ENCODE measurements around the gene DMRT3.

Gene DMRT3

GRCh38 chr9:962023-962422, 14.4 kb upstream of the DMRT3 start:
- DNase-seq (ENCODE audit: extremely low read depth, low read depth) = no peak
- no peak overlapping the region for H3K4me3 ChIP-seq (replicated peaks; ENCODE audit: low read depth, low read length)
- TF ChIP-seq, protein P1, sequence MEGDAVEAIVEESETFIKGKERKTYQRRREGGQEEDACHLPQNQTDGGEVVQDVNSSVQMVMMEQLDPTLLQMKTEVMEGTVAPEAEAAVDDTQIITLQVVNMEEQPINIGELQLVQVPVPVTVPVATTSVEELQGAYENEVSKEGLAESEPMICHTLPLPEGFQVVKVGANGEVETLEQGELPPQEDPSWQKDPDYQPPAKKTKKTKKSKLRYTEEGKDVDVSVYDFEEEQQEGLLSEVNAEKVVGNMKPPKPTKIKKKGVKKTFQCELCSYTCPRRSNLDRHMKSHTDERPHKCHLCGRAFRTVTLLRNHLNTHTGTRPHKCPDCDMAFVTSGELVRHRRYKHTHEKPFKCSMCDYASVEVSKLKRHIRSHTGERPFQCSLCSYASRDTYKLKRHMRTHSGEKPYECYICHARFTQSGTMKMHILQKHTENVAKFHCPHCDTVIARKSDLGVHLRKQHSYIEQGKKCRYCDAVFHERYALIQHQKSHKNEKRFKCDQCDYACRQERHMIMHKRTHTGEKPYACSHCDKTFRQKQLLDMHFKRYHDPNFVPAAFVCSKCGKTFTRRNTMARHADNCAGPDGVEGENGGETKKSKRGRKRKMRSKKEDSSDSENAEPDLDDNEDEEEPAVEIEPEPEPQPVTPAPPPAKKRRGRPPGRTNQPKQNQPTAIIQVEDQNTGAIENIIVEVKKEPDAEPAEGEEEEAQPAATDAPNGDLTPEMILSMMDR (IDR thresholded peaks at IDR 0.05; ENCODE audit: low read depth, low read length, missing control alignments) = no peak

GRCh38 chr9:965497-965896, 11.0 kb upstream of the DMRT3 start:
- DNase-seq (ENCODE audit: extremely low read depth, low read depth) = no peak
- no peak overlapping the region for H3K4me3 ChIP-seq (replicated peaks; ENCODE audit: low read depth, low read length)
- TF ChIP-seq, protein P1 (IDR thresholded peaks at IDR 0.05; ENCODE audit: low read depth, low read length, missing control alignments) = no peak

DNA sequence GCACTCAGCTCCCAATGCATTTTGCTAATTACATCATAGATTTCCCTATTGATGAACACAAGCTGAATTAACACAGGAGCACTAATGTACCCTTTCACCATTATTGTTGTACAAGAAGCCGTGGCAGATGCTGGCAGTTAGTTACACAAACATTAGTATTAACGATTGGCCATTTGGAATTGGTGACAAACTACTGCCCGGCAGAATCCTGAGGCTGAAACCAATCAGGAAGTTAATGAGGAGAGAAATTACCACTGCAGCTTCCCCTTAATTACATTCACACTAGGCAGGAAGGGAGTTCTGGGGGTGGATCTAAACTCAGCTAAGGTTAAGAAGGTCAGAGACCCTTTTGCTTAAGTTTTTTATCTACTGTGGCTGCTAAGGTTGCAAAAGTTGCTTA, 9.6 kb upstream of the DMRT3 start:
- no peak for DNase-seq (ENCODE audit: extremely low read depth, low read depth)
- TF ChIP-seq, protein P1 (IDR thresholded peaks at IDR 0.05; ENCODE audit: low read depth, low read length, missing control alignments) = no peak
- no peak overlapping the region for H3K4me3 ChIP-seq (replicated peaks; ENCODE audit: low read depth, low read length)

GRCh38 chr9:967436-967835, 9.0 kb upstream of the DMRT3 start:
- no peak overlapping the region for H3K4me3 ChIP-seq (replicated peaks; ENCODE audit: low read depth, low read length)
- TF ChIP-seq, protein P1 (IDR thresholded peaks at IDR 0.05; ENCODE audit: low read depth, low read length, missing control alignments) = no peak
- no peak for DNase-seq (ENCODE audit: extremely low read depth, low read depth)

GRCh38 chr9:967903-968641, 8.4 kb upstream of the DMRT3 start:
- DNase-seq (ENCODE audit: extremely low read depth, low read depth) = no peak
- TF ChIP-seq, protein P1 (IDR thresholded peaks at IDR 0.05; ENCODE audit: low read depth, low read length, missing control alignments) = no peak
- no peak overlapping the region for H3K4me3 ChIP-seq (replicated peaks; ENCODE audit: low read depth, low read length)

GRCh38 chr9:969310-970150, 6.9 kb upstream of the DMRT3 start:
- TF ChIP-seq, protein P1 (IDR thresholded peaks at IDR 0.05; ENCODE audit: low read depth, low read length, missing control alignments) = no peak
- H3K4me3 ChIP-seq (replicated peaks; ENCODE audit: low read depth, low read length) = no peak overlapping the region
- DNase-seq (ENCODE audit: extremely low read depth, low read depth) = no peak

All from HFF-Myc (cell line).